ENCODE results near the gene LRRFIP2. TPM values are rescaled to one million over a fixed set of nuclear protein-coding genes. Genes with fewer than 3 reads are reported as not detected.

The LRRFIP2 gene
- total RNA-seq, 2 donors from 2014 or later = 82.3 to 142 TPM

GRCh38 chr3:37135561-37135960 is 38.8 kb downstream of the LRRFIP2 start:
- no peaks in the 10 kb centered on the region for H3K36me3 ChIP-seq
- H3K4me3 ChIP-seq = no peak overlapping the region
- peaks cover 0 to 52% of the 10 kb centered on the region in 2 donors for H3K4me1 ChIP-seq
- no peak for TF ChIP-seq CTCF (IDR thresholded peaks at IDR 0.05)
- no peaks in the 10 kb centered on the region for H3K9me3 ChIP-seq
- H3K27ac ChIP-seq = no peak overlapping the region
- no peaks in the 10 kb centered on the region for H3K27me3 ChIP-seq
- DNase-seq (ENCODE audit: low spot score) = no peak

GRCh38 chr3:37132334-37132733 is 42.0 kb downstream of the LRRFIP2 start:
- Histone ChIP-seq H3K4me1 (peaks cover 0 to 42% of the 10 kb centered on the region in 2 donors), H3K27ac (peak overlapping the region in 1 of 2 donors; percentile 65), H3K9me3 (no peaks in the 10 kb centered on the region), H3K27me3 (no peaks in the 10 kb centered on the region), H3K36me3 (no peaks in the 10 kb centered on the region), H3K4me3 (no peak overlapping the region)
- no peak for DNase-seq (ENCODE audit: low spot score)
- no peak for TF ChIP-seq CTCF (IDR thresholded peaks at IDR 0.05)

- H3K27me3 ChIP-seq = no peaks in the 10 kb centered on the region
- peak overlapping the region in 1 of 2 donors; percentile 65 for H3K27ac ChIP-seq
- H3K36me3 ChIP-seq = no peaks in the 10 kb centered on the region
- no peaks in the 10 kb centered on the region for H3K9me3 ChIP-seq
- H3K4me1 ChIP-seq = peaks cover 0 to 41% of the 10 kb centered on the region in 2 donors
- DNase-seq (ENCODE audit: low spot score) = no peak
- no peak for TF ChIP-seq CTCF (IDR thresholded peaks at IDR 0.05)
- no peak overlapping the region for H3K4me3 ChIP-seq
Observed at GRCh38 chr3:37131860-37132144, 42.6 kb downstream of the LRRFIP2 start.

- Histone ChIP-seq H3K9me3 (no peaks in the 10 kb centered on the region), H3K4me1 (peaks cover 0 to 41% of the 10 kb centered on the region in 2 donors), H3K36me3 (no peaks in the 10 kb centered on the region), H3K27me3 (no peaks in the 10 kb centered on the region), H3K27ac (peak overlapping the region in 1 of 2 donors; percentile 65), H3K4me3 (no peak overlapping the region)
- no peak for TF ChIP-seq CTCF (IDR thresholded peaks at IDR 0.05)
- DNase-seq (ENCODE audit: low spot score) = no peak
Observed at GRCh38 chr3:37130984-37131859, 43.2 kb downstream of the LRRFIP2 start.

GRCh38 chr3:37130448-37130847 is 43.9 kb downstream of the LRRFIP2 start:
- no peak overlapping the region for H3K4me3 ChIP-seq
- TF ChIP-seq CTCF (IDR thresholded peaks at IDR 0.05) = no peak
- no peaks in the 10 kb centered on the region for H3K27me3 ChIP-seq
- peaks cover 0 to 44% of the 10 kb centered on the region in 2 donors for H3K4me1 ChIP-seq
- H3K9me3 ChIP-seq = no peaks in the 10 kb centered on the region
- H3K36me3 ChIP-seq = no peaks in the 10 kb centered on the region
- no peak for DNase-seq (ENCODE audit: low spot score)
- peak overlapping the region in 1 of 2 donors; percentile 65 for H3K27ac ChIP-seq

Data from right atrium auricular region (tissue), 2 donors.